Thyroid gland (tissue), 4 donors: ENCODE data around the gene RETN. TPM values are rescaled to one million over a fixed set of nuclear protein-coding genes. Genes with fewer than 3 reads are reported as not detected.

ENCODE experiments used
- DNase-seq, 2 donors: peaks; one replicate each; pipeline ENCODE4 v3.0.0-alpha.2; 2019
- H3K27ac ChIP-seq, 3 donors: fragments of 200-600 bp; sonication (generic); 1 replicate in 2 of 3; 2 replicates in 1 of 3; pipeline ENCODE4 v1.5.1; 2016 to 2019; ENCODE audit warnings: mild to moderate bottlenecking in 1 of 3, moderate library complexity in 1 of 3
- H3K27me3 ChIP-seq: fragments of 200-600 bp; sonication (generic); one replicate; pipeline ENCODE4 v1.5.1; 2019
- H3K36me3 ChIP-seq, 2 donors: fragments of 200-600 bp; sonication (generic); one replicate each; pipeline ENCODE4 v1.5.1; 2016 to 2019
- H3K4me1 ChIP-seq, 2 donors: fragments of 200-600 bp; sonication (generic); one replicate each; pipeline ENCODE4 v1.5.1; 2017 to 2019
- H3K4me3 ChIP-seq, 3 donors: fragments of 200-600 bp; sonication (generic); replicated peaks in 1 of 3; 1 replicate in 2 of 3; 2 replicates in 1 of 3; pipeline ENCODE4 v1.5.1; 2016; ENCODE audit warnings: mild to moderate bottlenecking in 1 of 3
- H3K9me3 ChIP-seq: fragments of 200-600 bp; sonication (generic); one replicate; pipeline ENCODE4 v1.5.1; 2017
- POLR2A ChIP-seq, 2 donors: fragments of 450-650 bp; IDR thresholded peaks; one replicate each; pipeline ENCODE4 v1.6.1; 2017; ENCODE audit warnings: antibody characterized with exemption in 2 of 2, mild to moderate bottlenecking in 2 of 2, moderate library complexity in 1 of 2
- WGBS, 2 donors: methylation state at CpG; one replicate each; pipeline ENCODE4 v1.1.5; 2017; 5-methylcytosine and 5-hydroxymethylcytosine counted together
- intact Hi-C: fragments of 100-400 bp; cut with DNase I; formaldehyde crosslinking; loops from one replicate; pipeline ENCODE4 v1.15.1; 2023
- total RNA-seq, 4 donors: library from RNA; depleted of rRNA; stranded (reverse); fragments of >200 nt; gene quantifications; one replicate each; pipeline ENCODE4 v1.2.3, GENCODE V29; 2016
- TF ChIP-seq, protein P1 (sequence below), 6 experiments: fragments of 200-600 bp in 3 of 6; fragments of 450-650 bp in 3 of 6; sonication (generic) in 3 of 6; IDR thresholded peaks; one replicate each; pipeline ENCODE4 v1.5.1; 2016 to 2019; ENCODE audit warnings: antibody characterized with exemption in 6 of 6, mild to moderate bottlenecking in 2 of 6, inconsistent platforms in 1 of 6, moderate library complexity in 1 of 6

Gene RETN
- total RNA-seq, 4 donors from 2014 or later, result not detected

DNA sequence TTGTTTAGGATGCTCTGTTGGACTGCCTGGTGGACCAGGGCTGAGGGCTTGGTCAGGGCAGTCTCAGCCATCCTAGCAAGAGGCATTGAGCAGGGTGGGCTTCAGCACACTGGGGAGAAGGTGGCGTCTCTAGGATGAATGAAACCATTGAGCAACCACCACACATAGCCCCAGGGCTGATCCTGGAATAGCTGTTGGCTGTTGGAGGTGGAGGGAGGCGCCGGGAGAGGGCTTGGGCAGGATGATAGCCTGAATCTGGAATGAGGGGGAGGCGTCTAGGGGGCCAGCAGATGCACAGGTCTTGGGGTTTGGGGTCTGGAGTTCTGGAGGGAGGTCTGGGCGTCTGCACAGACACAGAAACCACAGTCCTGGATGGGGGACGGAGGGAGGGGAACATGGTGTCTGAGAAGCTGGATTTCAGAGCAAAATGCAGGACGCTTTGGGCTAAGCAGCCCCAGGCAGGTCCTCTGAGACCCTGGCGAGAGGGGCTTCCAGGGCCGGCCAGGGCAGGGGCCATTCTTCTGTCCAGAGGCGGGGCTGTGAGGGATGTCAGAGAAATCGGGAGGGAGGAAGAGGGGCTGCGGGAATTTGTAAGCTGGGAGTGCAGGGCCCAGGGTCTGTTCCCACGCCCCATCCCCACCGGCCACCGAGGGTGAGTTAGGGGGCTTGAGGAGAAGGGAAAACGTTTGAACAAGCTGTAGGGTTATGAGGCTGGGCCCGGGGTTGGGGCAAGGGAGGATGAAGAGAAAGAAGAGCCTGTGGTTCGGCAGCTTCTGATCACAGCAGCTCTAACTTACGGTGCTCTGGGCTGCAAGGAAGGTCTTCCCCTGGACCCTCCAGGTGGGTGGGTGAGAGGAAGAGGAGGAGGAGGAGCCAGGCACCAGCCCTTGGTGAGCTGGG, 16.9 kb downstream of the RETN start:
- no peak for TF ChIP-seq POLR2A (IDR thresholded peaks at IDR 0.05)
- TF ChIP-seq, protein P1, sequence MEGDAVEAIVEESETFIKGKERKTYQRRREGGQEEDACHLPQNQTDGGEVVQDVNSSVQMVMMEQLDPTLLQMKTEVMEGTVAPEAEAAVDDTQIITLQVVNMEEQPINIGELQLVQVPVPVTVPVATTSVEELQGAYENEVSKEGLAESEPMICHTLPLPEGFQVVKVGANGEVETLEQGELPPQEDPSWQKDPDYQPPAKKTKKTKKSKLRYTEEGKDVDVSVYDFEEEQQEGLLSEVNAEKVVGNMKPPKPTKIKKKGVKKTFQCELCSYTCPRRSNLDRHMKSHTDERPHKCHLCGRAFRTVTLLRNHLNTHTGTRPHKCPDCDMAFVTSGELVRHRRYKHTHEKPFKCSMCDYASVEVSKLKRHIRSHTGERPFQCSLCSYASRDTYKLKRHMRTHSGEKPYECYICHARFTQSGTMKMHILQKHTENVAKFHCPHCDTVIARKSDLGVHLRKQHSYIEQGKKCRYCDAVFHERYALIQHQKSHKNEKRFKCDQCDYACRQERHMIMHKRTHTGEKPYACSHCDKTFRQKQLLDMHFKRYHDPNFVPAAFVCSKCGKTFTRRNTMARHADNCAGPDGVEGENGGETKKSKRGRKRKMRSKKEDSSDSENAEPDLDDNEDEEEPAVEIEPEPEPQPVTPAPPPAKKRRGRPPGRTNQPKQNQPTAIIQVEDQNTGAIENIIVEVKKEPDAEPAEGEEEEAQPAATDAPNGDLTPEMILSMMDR (IDR thresholded peaks at IDR 0.05), result no peak
- H3K4me3 ChIP-seq, result no peak overlapping the region
- no peaks in the 10 kb centered on the region for H3K9me3 ChIP-seq
- H3K27ac ChIP-seq, result no peak overlapping the region
- DNase-seq, result no peak
- H3K4me1 ChIP-seq, result peaks cover 6 to 9% of the 10 kb centered on the region in 2 donors
- peaks cover 0 to 10% of the 10 kb centered on the region in 2 donors for H3K36me3 ChIP-seq
- 46 to 49% methylated on average over 18 to 19 of the region's 19 CpGs for WGBS, 2 donors
- intact Hi-C loops, result loop anchor here (10.0 kb wide), 1 partner anchor 109 kb away; no protein-coding TSS in a partner anchor
- H3K27me3 ChIP-seq, result no peaks in the 10 kb centered on the region

DNA sequence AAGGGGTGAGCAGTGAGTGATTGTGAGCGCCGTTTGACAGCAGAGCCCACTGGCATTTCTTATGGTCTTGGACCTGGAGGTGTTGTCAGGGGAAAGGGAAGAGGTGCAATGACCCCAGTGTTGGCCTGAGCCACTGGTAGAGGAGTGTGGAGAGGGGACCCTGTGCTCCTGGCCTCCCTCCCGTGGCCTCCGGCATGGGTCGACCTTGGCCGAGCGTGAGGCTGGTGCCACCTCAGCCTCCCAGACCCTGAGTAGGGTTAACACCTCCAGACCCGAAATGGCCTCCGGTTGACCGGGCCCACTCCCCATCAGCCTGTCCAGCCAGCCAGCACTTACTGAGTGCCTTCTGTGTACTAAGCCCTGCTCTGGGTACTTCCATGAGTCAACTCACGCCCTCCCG, 18.3 kb downstream of the RETN start:
- no peaks in the 10 kb centered on the region for H3K27me3 ChIP-seq
- no peak for DNase-seq
- no peak overlapping the region for H3K27ac ChIP-seq
- no peak for TF ChIP-seq POLR2A (IDR thresholded peaks at IDR 0.05)
- TF ChIP-seq, protein P1 (IDR thresholded peaks at IDR 0.05), result no peak
- H3K4me1 ChIP-seq, result peaks cover 0 to 1% of the 10 kb centered on the region in 2 donors
- H3K9me3 ChIP-seq, result no peaks in the 10 kb centered on the region
- peaks cover 0 to 10% of the 10 kb centered on the region in 2 donors for H3K36me3 ChIP-seq
- H3K4me3 ChIP-seq, result no peak overlapping the region
- WGBS, 2 donors, result 86% methylated on average over 12 of the region's 12 CpGs
- intact Hi-C loops, result loop anchor here (10.0 kb wide), 1 partner anchor 108 kb away; no protein-coding TSS in a partner anchor

DNA sequence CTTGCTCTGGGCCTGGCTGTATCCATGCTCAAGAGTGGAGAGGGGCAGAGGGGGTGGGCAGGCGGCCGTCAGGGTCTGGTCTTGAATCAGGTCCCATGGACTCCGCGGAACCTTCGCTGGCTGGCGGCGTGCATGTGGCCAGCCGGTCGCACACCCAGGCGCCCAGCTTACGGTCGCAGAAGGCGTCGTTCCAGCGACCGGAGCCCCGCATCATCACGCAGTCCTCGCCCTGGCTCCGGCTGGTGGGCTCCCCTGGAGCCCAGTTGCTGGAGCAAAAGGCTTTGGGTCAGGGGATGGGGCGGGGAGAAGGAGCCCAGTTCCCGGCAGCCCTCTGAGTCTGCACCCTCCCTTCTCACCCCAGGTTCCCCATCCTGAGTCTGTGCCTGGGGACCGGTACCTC, 20.3 kb downstream of the RETN start:
- no peak overlapping the region for H3K27ac ChIP-seq
- 18 to 51% methylated on average over 11 to 20 of the region's 23 CpGs for whole genome bisulfite sequencing, 2 donors
- TF ChIP-seq, protein P1 (IDR thresholded peaks at IDR 0.05), result no peak
- TF ChIP-seq POLR2A (IDR thresholded peaks at IDR 0.05), result no peak
- no peaks in the 10 kb centered on the region for H3K27me3 ChIP-seq
- no peaks in the 10 kb centered on the region for H3K36me3 ChIP-seq
- no peak overlapping the region for H3K4me3 ChIP-seq
- no peaks in the 10 kb centered on the region for H3K4me1 ChIP-seq
- H3K9me3 ChIP-seq, result no peaks in the 10 kb centered on the region
- intact Hi-C loops, result loop anchor here (10.0 kb wide), 1 partner anchor 106 kb away; no protein-coding TSS in a partner anchor
- no peak for DNase-seq

DNA sequence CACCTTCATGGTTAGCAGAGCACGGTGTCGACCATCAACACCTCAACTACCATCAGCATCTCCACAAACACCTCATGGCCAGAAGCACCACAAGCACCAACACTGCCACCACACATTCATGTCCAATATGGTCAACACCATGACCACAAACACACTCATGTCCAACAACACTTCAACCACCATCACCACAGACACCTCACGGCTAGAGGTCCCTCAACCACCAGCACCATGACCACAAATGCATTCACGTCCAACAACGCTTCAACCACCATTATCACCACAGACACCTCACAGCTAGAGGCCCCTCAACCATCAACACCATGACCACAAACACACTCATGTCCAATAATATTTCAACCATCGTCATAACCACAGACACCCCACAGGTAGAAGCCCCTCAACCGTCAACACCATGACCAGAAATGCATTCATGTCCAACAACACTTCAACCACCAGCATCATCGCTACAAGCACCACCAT, 22.0 kb downstream of the RETN start:
- H3K27me3 ChIP-seq, result no peaks in the 10 kb centered on the region
- WGBS, 2 donors, result 73 to 94% methylated on average over 8 of the region's 8 CpGs
- no peak overlapping the region for H3K4me3 ChIP-seq
- H3K36me3 ChIP-seq, result no peaks in the 10 kb centered on the region
- H3K27ac ChIP-seq, result no peak overlapping the region
- no peaks in the 10 kb centered on the region for H3K9me3 ChIP-seq
- TF ChIP-seq, protein P1 (IDR thresholded peaks at IDR 0.05), result no peak
- TF ChIP-seq POLR2A (IDR thresholded peaks at IDR 0.05), result no peak
- no peaks in the 10 kb centered on the region for H3K4me1 ChIP-seq
- intact Hi-C loops, result no loop called here
- no peak for DNase-seq

DNA sequence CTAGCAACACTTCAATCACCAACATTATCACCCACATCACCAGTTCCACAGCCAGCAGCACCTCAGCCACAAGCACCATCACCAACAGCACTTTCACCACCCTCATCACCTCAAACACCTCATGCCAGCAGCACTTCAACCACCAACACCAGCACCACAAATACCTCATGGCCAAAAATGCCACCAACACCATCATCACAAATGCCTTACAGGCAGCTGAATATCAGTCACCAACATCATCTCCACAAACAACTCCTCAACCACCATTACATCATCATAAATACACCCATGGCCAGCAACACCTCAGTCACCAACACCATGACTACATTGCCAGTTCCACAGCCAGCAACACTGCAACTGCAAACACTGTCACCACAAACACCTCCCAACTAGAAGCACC, 22.6 kb downstream of the RETN start:
- H3K36me3 ChIP-seq, result no peaks in the 10 kb centered on the region
- H3K27me3 ChIP-seq, result no peaks in the 10 kb centered on the region
- H3K27ac ChIP-seq, result no peak overlapping the region
- intact Hi-C loops, result no loop called here
- TF ChIP-seq, protein P1 (IDR thresholded peaks at IDR 0.05), result no peak
- TF ChIP-seq POLR2A (IDR thresholded peaks at IDR 0.05), result no peak
- no peak for DNase-seq
- H3K4me1 ChIP-seq, result no peaks in the 10 kb centered on the region
- H3K9me3 ChIP-seq, result no peaks in the 10 kb centered on the region
- H3K4me3 ChIP-seq, result no peak overlapping the region
